CD14-positive monocyte (primary cell): ENCODE measurements around the gene RER1. TPM values are rescaled to one million over a fixed set of nuclear protein-coding genes. Genes with fewer than 3 reads are reported as not detected.

ENCODE experiments used
- DNase-seq, 3 donors: peaks; one replicate each; pipeline ENCODE4 v3.0.0-alpha.2; 2011 to 2022
- H2AFZ ChIP-seq: 2 replicates; pipeline ENCODE4 v1.6.0; 2012; ENCODE audit warnings: mild to moderate bottlenecking, low read depth, low read length, inconsistent platforms; ENCODE audit not compliant: insufficient read depth, poor library complexity, severe bottlenecking
- H3K27ac ChIP-seq, 2 donors: 1 replicate in 1 of 2; 2 replicates in 1 of 2; pipeline ENCODE4 v1.5.1; 2012 to 2013; ENCODE audit warnings: low read length in 2 of 2, control low read depth in 1 of 2, inconsistent platforms in 1 of 2, low read depth in 1 of 2, mild to moderate bottlenecking in 1 of 2
- H3K27me3 ChIP-seq, 2 donors: one replicate each; pipeline versions ENCODE4 v1.6.0 to v1.6.1; 2011 to 2013; ENCODE audit warnings: low read length in 2 of 2; ENCODE audit not compliant: control insufficient read depth in 2 of 2, insufficient read depth in 2 of 2
- H3K36me3 ChIP-seq, 2 donors: replicated peaks in 1 of 2; 1 replicate in 1 of 2; 2 replicates in 1 of 2; pipeline versions ENCODE4 v1.5.1 to v1.6.1; 2012 to 2013; ENCODE audit warnings: low read length in 2 of 2, control low read depth in 1 of 2, inconsistent platforms in 1 of 2, mild to moderate bottlenecking in 1 of 2; ENCODE audit not compliant: insufficient read depth in 2 of 2, control insufficient read depth in 1 of 2
- H3K4me1 ChIP-seq, 2 donors: 1 replicate in 1 of 2; 2 replicates in 1 of 2; pipeline versions ENCODE4 v1.5.1 to v1.6.1; 2012 to 2013; ENCODE audit warnings: low read length in 2 of 2, control low read depth in 1 of 2, inconsistent platforms in 1 of 2, mild to moderate bottlenecking in 1 of 2, moderate library complexity in 1 of 2; ENCODE audit not compliant: insufficient read depth in 2 of 2, control insufficient read depth in 1 of 2
- H3K4me2 ChIP-seq: replicated peaks from 2 replicates; pipeline ENCODE3; 2012; ENCODE audit warnings: low read length, moderate library complexity, mild to moderate bottlenecking; ENCODE audit not compliant: poor library complexity, severe bottlenecking; ENCODE audit errors: extremely low read depth
- H3K4me3 ChIP-seq, 3 experiments: fragments of 200-600 bp in 1 of 3; sonication (generic) in 1 of 3; replicated peaks in 1 of 3; 1 replicate in 2 of 3; 2 replicates in 1 of 3; pipeline ENCODE4 v1.5.1; 2011 to 2013; ENCODE audit warnings: low read length in 3 of 3, mild to moderate bottlenecking in 3 of 3, control low read depth in 2 of 3, low read depth in 2 of 3, inconsistent platforms in 1 of 3, moderate library complexity in 1 of 3
- H3K79me2 ChIP-seq: 2 replicates; pipeline ENCODE4 v1.6.0; 2012; ENCODE audit warnings: mild to moderate bottlenecking, control low read depth, inconsistent platforms, low read length, moderate library complexity; ENCODE audit not compliant: insufficient read depth
- H3K9ac ChIP-seq: 2 replicates; pipeline ENCODE4 v1.6.0; 2017; ENCODE audit warnings: low read length, mild to moderate bottlenecking; ENCODE audit not compliant: insufficient read depth, poor library complexity, severe bottlenecking
- H3K9me3 ChIP-seq, 2 donors: replicated peaks in 1 of 2; 1 replicate in 1 of 2; 2 replicates in 1 of 2; pipeline versions ENCODE4 v1.5.1 to v1.6.1; 2012 to 2013; ENCODE audit warnings: low read length in 2 of 2, control low read depth in 1 of 2; ENCODE audit not compliant: control insufficient read depth in 1 of 2, insufficient read depth in 1 of 2
- H4K20me1 ChIP-seq: 2 replicates; pipeline ENCODE4 v1.6.0; 2012; ENCODE audit warnings: mild to moderate bottlenecking, low read length, control low read depth, moderate library complexity; ENCODE audit not compliant: insufficient read depth
- H3K27ac Mint-ChIP-seq, 7 donors: one replicate each; pipeline ENCODE4 v1.8.0; 2020; ENCODE audit warnings: mild to moderate bottlenecking in 7 of 7, mixed read lengths in 7 of 7, moderate library complexity in 6 of 7, inconsistent platforms in 2 of 7
- H3K27me3 Mint-ChIP-seq, 3 donors: one replicate each; pipeline ENCODE4 v1.8.0; 2021 to 2022; ENCODE audit warnings: low read depth in 3 of 3, mild to moderate bottlenecking in 3 of 3, mixed read lengths in 3 of 3, moderate library complexity in 3 of 3, inconsistent platforms in 1 of 3
- H3K36me3 Mint-ChIP-seq, 2 donors: one replicate each; pipeline ENCODE4 v1.8.0; 2020; ENCODE audit warnings: mixed read lengths in 2 of 2, inconsistent platforms in 1 of 2, mild to moderate bottlenecking in 1 of 2
- H3K4me1 Mint-ChIP-seq: one replicate; pipeline ENCODE4 v1.8.0; 2020; ENCODE audit warnings: mild to moderate bottlenecking, mixed read lengths
- H3K4me3 Mint-ChIP-seq, 2 donors: one replicate each; pipeline ENCODE4 v1.8.0; 2020; ENCODE audit warnings: mild to moderate bottlenecking in 2 of 2, mixed read lengths in 2 of 2, moderate library complexity in 1 of 2
- H3K9me3 Mint-ChIP-seq, 7 donors: one replicate each; pipeline ENCODE4 v1.8.0; 2020 to 2022; ENCODE audit warnings: mixed read lengths in 7 of 7, mild to moderate bottlenecking in 6 of 7, moderate library complexity in 6 of 7, inconsistent platforms in 2 of 7
- WGBS: methylation state at CpG from one replicate; pipeline ENCODE4 v1.1.5; 2013; ENCODE audit warnings: missing lambda C conversion rate; ENCODE audit not compliant: insufficient coverage; 5-methylcytosine and 5-hydroxymethylcytosine counted together
- intact Hi-C, 2 donors: fragments of 100-400 bp; cut with micrococcal nuclease; formaldehyde crosslinking; loops; one replicate each; pipeline versions ENCODE4 v1.15.0 to v1.15.1; 2023
- polyA plus RNA-seq, 3 donors: library from polyadenylated mRNA; depleted of rRNA in 1 of 3; unstranded in 2 of 3; stranded (reverse) in 1 of 3; fragments of 300-500 nt in 2 of 3; fragments of >200 nt in 1 of 3; fragmentation: Illumina TruSeq in 2 of 3; gene quantifications; 1 replicate in 2 of 3; 2 replicates in 1 of 3; pipeline ENCODE4 v1.2.3, GENCODE V29; 2012 to 2021
- TF ChIP-seq, protein P1 (sequence below): fragments of 200-600 bp; IDR thresholded peaks from one replicate; pipeline ENCODE4 v1.8.0; 2022; ENCODE audit warnings: antibody characterized with exemption, mild to moderate bottlenecking

RER1 gene
- polyA plus RNA-seq, 3 donors = 98.3 to 235 (median 193) TPM

DNA sequence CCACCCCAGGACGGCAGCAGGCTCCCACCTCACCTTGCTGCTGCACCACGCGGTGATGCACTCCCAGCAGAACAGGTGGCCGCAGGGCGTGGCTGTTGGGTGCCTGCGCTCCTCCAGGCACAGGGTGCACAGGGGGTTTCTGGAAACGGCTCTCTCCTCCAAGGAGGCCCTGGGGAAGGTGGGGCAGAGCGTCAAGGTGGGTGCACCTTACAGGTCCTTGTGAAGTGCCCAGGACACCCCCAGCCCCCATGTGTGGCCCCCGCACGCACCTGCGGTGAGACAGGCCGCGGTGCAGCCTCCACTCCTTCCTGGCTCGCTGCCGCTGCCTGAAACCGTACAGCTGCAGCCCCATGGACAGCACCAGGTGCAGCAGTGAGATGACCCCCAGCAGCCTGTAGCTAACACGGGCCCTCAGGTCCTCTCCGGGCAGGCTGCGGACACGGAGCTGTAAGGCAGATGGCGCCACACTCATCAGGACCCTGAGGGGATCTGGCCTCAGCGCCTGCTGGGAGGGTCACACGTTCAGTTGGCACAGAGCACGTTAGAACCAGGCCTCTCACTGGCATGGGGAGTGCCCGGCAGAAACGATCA is 14.9 kb downstream of the RER1 start:
- Histone ChIP-seq H3K4me3 (no peak overlapping the region), H3K27ac (peak overlapping the region in 1 of 2 donors; percentile 26), H4K20me1 (peaks cover 32% of the 10 kb centered on the region), H3K36me3 (peaks cover 35 to 46% of the 10 kb centered on the region in 2 donors), H3K9me3 (no peaks in the 10 kb centered on the region), H3K27me3 (no peaks in the 10 kb centered on the region), H3K79me2 (no peaks in the 10 kb centered on the region), H2AFZ (no peak overlapping the region), H3K9ac (no peak overlapping the region), H3K4me1 (peaks cover under 1 to 2% of the 10 kb centered on the region in 2 donors), H3K4me2 (no peak overlapping the region)
- peaks cover 2% of the 10 kb centered on the region for H3K4me1 Mint-ChIP-seq
- intact Hi-C loops = no loop called here
- peaks cover 46 to 65% of the 10 kb centered on the region in 2 donors for H3K36me3 Mint-ChIP-seq
- H3K27ac Mint-ChIP-seq = peak overlapping the region in 3 of 7 donors; percentile 22 to 50 (median 46)
- peaks cover 0 to 3% (median 2%) of the 10 kb centered on the region in 3 donors for H3K27me3 Mint-ChIP-seq
- 95% methylated on average over 25 of the region's 26 CpGs for WGBS
- H3K9me3 Mint-ChIP-seq = no peaks in the 10 kb centered on the region
- TF ChIP-seq, protein P1, sequence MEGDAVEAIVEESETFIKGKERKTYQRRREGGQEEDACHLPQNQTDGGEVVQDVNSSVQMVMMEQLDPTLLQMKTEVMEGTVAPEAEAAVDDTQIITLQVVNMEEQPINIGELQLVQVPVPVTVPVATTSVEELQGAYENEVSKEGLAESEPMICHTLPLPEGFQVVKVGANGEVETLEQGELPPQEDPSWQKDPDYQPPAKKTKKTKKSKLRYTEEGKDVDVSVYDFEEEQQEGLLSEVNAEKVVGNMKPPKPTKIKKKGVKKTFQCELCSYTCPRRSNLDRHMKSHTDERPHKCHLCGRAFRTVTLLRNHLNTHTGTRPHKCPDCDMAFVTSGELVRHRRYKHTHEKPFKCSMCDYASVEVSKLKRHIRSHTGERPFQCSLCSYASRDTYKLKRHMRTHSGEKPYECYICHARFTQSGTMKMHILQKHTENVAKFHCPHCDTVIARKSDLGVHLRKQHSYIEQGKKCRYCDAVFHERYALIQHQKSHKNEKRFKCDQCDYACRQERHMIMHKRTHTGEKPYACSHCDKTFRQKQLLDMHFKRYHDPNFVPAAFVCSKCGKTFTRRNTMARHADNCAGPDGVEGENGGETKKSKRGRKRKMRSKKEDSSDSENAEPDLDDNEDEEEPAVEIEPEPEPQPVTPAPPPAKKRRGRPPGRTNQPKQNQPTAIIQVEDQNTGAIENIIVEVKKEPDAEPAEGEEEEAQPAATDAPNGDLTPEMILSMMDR = no peak
- no peak overlapping the region for H3K4me3 Mint-ChIP-seq
- no peak for DNase-seq

DNA sequence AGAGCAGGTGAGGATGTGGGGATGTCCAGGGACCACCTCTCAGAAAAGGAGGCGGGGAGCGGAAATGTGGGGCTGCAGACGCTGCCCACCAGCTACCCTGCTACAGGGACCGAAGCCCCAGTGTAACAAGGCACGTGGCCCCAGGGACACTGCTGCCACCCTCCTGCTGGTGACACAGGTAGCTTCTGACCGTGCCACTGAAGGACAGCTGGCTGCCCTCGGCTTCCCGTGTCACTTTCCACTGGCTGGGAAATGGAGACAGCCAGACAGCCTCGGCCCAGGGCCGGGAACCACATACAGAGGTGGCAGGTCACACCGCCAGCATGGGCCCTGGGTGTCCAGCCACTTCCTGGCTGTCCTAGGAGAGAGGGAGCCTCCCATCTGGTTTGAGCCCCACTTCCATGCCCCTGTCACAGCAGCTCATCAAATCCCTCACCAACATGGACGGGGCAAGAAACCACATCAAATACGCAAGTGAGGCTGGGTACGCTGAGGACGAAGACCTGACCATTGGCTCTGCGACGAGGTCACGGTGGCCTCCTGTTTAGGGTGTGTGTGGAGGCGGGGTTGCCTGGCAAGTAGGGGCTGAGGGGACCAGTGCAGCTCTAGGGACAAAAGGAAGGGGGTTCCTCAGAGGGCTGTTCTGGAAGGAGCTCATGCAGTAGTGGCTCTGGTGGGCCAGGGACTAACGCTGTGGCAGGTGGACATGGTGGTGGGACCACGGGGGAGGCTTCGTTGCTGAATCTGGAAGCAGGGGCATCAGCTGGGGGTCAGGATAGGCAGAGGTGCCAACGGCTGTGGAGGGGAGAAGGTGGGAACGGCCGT is 15.7 kb downstream of the RER1 start:
- Mint-ChIP-seq H3K4me3 (no peak overlapping the region), H3K4me1 (peaks cover 5% of the 10 kb centered on the region), H3K36me3 (peaks cover 38 to 57% of the 10 kb centered on the region in 2 donors), H3K27me3 (peaks cover 0 to 4% (median 2%) of the 10 kb centered on the region in 3 donors), H3K27ac (peak overlapping the region in 6 of 7 donors; percentile 15 to 49 (median 30)), H3K9me3 (no peaks in the 10 kb centered on the region)
- Histone ChIP-seq H3K36me3 (peaks cover 26 to 38% of the 10 kb centered on the region in 2 donors), H3K79me2 (peaks cover 5% of the 10 kb centered on the region), H3K27ac (peak overlapping the region in 1 of 2 donors; percentile 26), H3K4me2 (no peak overlapping the region), H2AFZ (no peak overlapping the region), H3K9ac (no peak overlapping the region), H4K20me1 (peaks cover 23% of the 10 kb centered on the region), H3K9me3 (no peaks in the 10 kb centered on the region), H3K4me3 (no peak overlapping the region), H3K4me1 (peaks cover 6 to 9% of the 10 kb centered on the region in 2 donors), H3K27me3 (no peaks in the 10 kb centered on the region)
- no peak for DNase-seq
- TF ChIP-seq, protein P1 = no peak
- WGBS = 97% methylated on average over 21 of the region's 25 CpGs
- intact Hi-C loops = no loop called here
